ENCODE results near the gene ANG. TPM values are rescaled to one million over a fixed set of nuclear protein-coding genes. Genes with fewer than 3 reads are reported as not detected.
"Not testable (repeated sequence)": the region's sequence is repeated elsewhere in the genome, so short reads cannot be mapped to it uniquely, and the experiment has no call there.

Gene ANG
- total RNA-seq, 4 donors from 2014 or later: 13.7 to 30.6 (median 19.8) TPM

DNA sequence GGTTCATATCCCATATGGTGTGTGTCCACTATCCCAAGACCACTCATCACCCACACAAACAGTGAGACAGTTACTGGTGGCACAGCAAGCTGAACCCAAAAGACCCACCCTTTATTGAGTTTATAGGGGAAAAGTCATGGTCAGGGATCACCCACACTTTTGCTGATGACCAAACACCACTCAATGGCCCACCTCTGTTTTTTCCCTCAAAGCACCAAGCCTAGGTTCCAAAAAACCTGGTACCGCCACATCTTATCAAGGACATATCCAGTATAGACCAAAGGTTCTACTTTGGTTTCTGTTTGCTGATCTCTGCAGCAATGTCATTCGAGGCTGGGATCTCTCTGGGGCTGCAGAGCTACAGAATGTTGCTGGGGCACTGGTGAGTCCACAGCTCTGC, 27.4 kb upstream of the ANG start:
- peak; percentile 57 for DNase-seq (ENCODE audit: extremely low spot score)
- Histone ChIP-seq H3K9me3 (no peaks in the 10 kb centered on the region), H3K27me3 (peaks cover 0 to 99% (median 46%) of the 10 kb centered on the region in 4 donors), H3K4me1 (peaks cover 4 to 20% (median 12%) of the 10 kb centered on the region in 4 donors), H3K36me3 (no peaks in the 10 kb centered on the region), H3K27ac (replicated peaks in 1 of 4) (no peak overlapping the region), H3K4me3 (no peak overlapping the region)
- intact Hi-C loops (cut with DNase I): no loop called here
- TF ChIP-seq POLR2AphosphoS5 (IDR thresholded peaks at IDR 0.05): no peak
- TF ChIP-seq POLR2A (IDR thresholded peaks at IDR 0.05; ENCODE audit: low read depth): no peak
- no peak for TF ChIP-seq EP300 (IDR thresholded peaks at IDR 0.05)
- TF ChIP-seq, protein P1, sequence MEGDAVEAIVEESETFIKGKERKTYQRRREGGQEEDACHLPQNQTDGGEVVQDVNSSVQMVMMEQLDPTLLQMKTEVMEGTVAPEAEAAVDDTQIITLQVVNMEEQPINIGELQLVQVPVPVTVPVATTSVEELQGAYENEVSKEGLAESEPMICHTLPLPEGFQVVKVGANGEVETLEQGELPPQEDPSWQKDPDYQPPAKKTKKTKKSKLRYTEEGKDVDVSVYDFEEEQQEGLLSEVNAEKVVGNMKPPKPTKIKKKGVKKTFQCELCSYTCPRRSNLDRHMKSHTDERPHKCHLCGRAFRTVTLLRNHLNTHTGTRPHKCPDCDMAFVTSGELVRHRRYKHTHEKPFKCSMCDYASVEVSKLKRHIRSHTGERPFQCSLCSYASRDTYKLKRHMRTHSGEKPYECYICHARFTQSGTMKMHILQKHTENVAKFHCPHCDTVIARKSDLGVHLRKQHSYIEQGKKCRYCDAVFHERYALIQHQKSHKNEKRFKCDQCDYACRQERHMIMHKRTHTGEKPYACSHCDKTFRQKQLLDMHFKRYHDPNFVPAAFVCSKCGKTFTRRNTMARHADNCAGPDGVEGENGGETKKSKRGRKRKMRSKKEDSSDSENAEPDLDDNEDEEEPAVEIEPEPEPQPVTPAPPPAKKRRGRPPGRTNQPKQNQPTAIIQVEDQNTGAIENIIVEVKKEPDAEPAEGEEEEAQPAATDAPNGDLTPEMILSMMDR (IDR thresholded peaks at IDR 0.05): no peak
- 78% methylated on average over 2 of the region's 2 CpGs for WGBS

DNA sequence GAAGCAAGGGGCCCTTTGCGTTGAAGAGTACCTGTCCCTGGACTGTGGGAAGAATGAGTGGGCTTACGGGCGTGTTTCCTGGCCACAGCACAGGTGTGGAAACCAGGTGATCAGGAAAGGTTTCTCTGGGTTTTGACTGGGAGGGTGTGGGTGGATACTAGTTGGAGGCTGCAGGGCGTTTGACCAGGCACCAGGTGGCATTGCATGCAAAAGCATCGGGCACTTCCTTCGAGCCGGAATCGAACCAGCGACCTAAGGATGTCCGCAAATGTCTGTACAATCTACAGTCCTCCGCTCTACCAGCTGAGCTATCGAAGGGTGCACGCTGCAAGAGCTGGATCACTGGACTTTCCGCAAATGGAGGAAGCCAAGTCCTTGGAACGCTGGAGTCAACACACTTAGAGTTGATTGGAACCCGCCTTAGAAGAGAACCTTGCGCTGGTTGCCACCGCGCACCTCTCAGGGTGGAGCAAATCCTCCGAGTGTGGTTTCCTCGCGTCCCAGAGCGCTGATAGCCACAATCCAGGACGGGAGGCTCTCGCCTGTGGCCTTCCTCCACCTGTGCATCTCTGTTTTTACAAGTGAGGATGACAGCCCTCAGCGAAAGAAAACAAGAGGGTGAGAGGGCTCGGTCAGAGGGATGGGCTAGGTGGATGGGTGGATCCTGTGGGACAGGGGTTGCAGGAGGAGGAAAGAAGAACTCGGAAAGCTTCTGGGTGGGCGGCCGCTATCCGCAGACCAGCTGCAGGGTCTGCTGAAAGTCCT, 25.4 kb upstream of the ANG start:
- Histone ChIP-seq H3K4me3 (peak overlapping the region; percentile 1 to 48 (median 26)), H3K36me3 (no peaks in the 10 kb centered on the region), H3K27ac (replicated peaks in 1 of 4) (no peak overlapping the region), H3K27me3 (peaks cover 0 to 97% (median 33%) of the 10 kb centered on the region in 4 donors), H3K9me3 (no peaks in the 10 kb centered on the region), H3K4me1 (peaks cover 4 to 15% (median 12%) of the 10 kb centered on the region in 4 donors)
- TF ChIP-seq, protein P1 (IDR thresholded peaks at IDR 0.05): peak; percentile 25 to 50 (median 47)
- TF ChIP-seq EP300 (IDR thresholded peaks at IDR 0.05) (no peak), POLR2AphosphoS5 (IDR thresholded peaks at IDR 0.05) (peak in 1 of 2 donors; percentile 7)
- WGBS: 2% methylated on average over 31 of the region's 31 CpGs
- DNase-seq (ENCODE audit: extremely low spot score): peak; percentile 91
- intact Hi-C loops (cut with DNase I): no loop called here

DNA sequence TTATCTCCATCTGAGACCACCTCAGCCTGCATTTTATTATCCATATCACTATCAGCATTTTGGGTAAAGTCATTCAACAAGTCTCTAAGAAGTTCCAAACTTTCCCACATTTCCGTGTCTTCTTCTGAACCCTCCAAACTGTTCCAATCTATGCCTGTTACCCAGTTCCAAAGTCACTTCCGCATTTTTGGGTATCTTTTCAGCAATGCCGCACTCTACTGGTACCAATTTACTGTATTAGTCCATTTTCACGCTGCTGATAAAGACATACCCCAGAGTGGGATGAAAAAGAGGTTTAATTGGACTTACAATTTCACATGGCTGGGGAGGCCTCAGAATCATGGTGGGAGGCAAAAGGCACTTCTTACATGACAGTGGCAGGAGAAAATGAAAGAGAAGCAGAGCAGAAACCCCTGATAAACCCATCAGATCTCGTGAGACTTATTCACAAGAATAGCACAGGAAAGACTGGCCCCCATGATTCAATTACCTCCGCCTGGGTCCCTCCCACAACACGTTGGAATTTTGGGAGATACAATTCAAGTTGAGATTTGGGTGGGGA, 22.1 kb upstream of the ANG start:
- H3K9me3 ChIP-seq; H3K27ac ChIP-seq (replicated peaks in 1 of 4); intact Hi-C loops (cut with DNase I); DNase-seq (ENCODE audit: extremely low spot score); H3K36me3 ChIP-seq; H3K4me3 ChIP-seq: not testable (repeated sequence)
- 68% methylated on average over 7 of the region's 7 CpGs for WGBS
- Histone ChIP-seq H3K27me3 (peaks cover 0 to 66% (median 18%) of the 10 kb centered on the region in 4 donors), H3K4me1 (peaks cover 4 to 15% (median 12%) of the 10 kb centered on the region in 4 donors)

DNA sequence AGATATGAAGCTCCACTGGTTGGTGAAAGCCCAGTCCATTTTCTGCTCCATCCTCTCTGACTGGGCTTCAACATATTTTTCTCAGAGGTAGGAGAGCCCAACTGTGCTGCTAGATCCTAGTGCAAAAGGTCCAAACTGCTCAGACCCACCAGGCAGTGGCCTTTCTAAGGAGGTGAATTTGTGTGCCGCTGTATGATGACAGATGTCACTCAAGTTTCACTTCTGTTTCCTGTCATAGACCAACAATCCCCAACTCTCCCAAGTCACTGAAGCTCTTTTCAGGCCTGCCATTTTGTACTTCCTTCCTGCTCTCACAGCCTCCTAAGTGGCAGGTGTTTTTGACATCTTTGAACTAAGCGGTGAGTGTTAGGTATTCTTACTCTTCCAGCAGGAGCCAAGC, 20.6 kb upstream of the ANG start:
- H3K36me3 ChIP-seq: no peaks in the 10 kb centered on the region
- H3K4me3 ChIP-seq: no peak overlapping the region
- no peak overlapping the region for H3K27ac ChIP-seq (replicated peaks in 1 of 4)
- peaks cover 0 to 52% (median 11%) of the 10 kb centered on the region in 4 donors for H3K27me3 ChIP-seq
- WGBS: 72% methylated on average over 2 of the region's 2 CpGs
- no peak for DNase-seq (ENCODE audit: extremely low spot score)
- TF ChIP-seq, protein P1 (IDR thresholded peaks at IDR 0.05): no peak
- TF ChIP-seq EP300 (IDR thresholded peaks at IDR 0.05) (no peak), POLR2A (IDR thresholded peaks at IDR 0.05; ENCODE audit: low read depth) (no peak), POLR2AphosphoS5 (IDR thresholded peaks at IDR 0.05) (no peak)
- H3K9me3 ChIP-seq: no peaks in the 10 kb centered on the region
- intact Hi-C loops (cut with DNase I): no loop called here
- H3K4me1 ChIP-seq: peaks cover 4 to 10% (median 10%) of the 10 kb centered on the region in 4 donors

DNA sequence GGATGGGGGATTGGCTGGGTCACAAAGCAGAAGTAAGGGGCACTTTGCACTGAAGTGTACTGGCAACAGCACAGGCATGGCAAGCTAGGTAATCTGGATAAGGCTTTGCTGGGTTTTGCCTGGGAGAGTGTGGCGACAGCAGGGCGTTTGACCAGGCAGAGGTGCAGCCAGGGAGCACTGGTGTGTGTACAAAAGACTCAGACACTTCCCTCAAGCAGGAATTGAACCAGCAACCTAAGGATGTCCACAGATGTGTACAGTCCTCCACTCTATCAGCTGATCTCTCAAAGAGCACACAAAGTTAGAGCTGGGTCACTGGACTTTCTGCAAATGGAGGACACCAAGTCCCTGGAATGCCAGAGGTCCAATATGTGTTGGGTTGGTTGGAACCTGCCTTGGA, 19.6 kb upstream of the ANG start:
- intact Hi-C loops (cut with DNase I): no loop called here
- TF ChIP-seq POLR2AphosphoS5 (IDR thresholded peaks at IDR 0.05): no peak
- no peak for TF ChIP-seq POLR2A (IDR thresholded peaks at IDR 0.05; ENCODE audit: low read depth)
- TF ChIP-seq, protein P1 (IDR thresholded peaks at IDR 0.05): no peak
- no peak for TF ChIP-seq EP300 (IDR thresholded peaks at IDR 0.05)
- H3K9me3 ChIP-seq: no peaks in the 10 kb centered on the region
- no peak overlapping the region for H3K27ac ChIP-seq (replicated peaks in 1 of 4)
- 92% methylated on average over 2 of the region's 2 CpGs for WGBS
- no peaks in the 10 kb centered on the region for H3K4me1 ChIP-seq
- H3K4me3 ChIP-seq: no peak overlapping the region
- DNase-seq (ENCODE audit: extremely low spot score): no peak
- no peaks in the 10 kb centered on the region for H3K36me3 ChIP-seq
- peaks cover 0 to 49% (median 5%) of the 10 kb centered on the region in 4 donors for H3K27me3 ChIP-seq
